GM19035 (cell line): ENCODE data around the gene WSCD2.

Source experiments
- ATAC-seq: cut with Tn5 transposase; IDR thresholded peaks from one replicate; pipeline ENCODE4 v1.9.1; 2021; ENCODE audit not compliant: unreplicated experiment

Gene WSCD2

GRCh38 chr12:108231909-108232434, 102.9 kb downstream of the WSCD2 start:
- ATAC-seq = no peak

GRCh38 chr12:108232565-108232964, 103.5 kb downstream of the WSCD2 start:
- ATAC-seq = no peak

- ATAC-seq = no peak
These were observed 105.1 kb downstream of the WSCD2 start for GRCh38 chr12:108234158-108234557.

GRCh38 chr12:108235197-108235984, 106.3 kb downstream of the WSCD2 start:
- no peak for ATAC-seq

- ATAC-seq = no peak
These were observed 106.8 kb downstream of the WSCD2 start for GRCh38 chr12:108235985-108236263.

GRCh38 chr12:108236366-108236765, 107.3 kb downstream of the WSCD2 start:
- no peak for ATAC-seq

GRCh38 chr12:108237272-108237671, 108.2 kb downstream of the WSCD2 start:
- ATAC-seq = no peak

- no peak for ATAC-seq
These were observed 109.4 kb downstream of the WSCD2 start for GRCh38 chr12:108238474-108238873.

- no peak for ATAC-seq
These were observed 110.3 kb downstream of the WSCD2 start for GRCh38 chr12:108239378-108239777.

DNA sequence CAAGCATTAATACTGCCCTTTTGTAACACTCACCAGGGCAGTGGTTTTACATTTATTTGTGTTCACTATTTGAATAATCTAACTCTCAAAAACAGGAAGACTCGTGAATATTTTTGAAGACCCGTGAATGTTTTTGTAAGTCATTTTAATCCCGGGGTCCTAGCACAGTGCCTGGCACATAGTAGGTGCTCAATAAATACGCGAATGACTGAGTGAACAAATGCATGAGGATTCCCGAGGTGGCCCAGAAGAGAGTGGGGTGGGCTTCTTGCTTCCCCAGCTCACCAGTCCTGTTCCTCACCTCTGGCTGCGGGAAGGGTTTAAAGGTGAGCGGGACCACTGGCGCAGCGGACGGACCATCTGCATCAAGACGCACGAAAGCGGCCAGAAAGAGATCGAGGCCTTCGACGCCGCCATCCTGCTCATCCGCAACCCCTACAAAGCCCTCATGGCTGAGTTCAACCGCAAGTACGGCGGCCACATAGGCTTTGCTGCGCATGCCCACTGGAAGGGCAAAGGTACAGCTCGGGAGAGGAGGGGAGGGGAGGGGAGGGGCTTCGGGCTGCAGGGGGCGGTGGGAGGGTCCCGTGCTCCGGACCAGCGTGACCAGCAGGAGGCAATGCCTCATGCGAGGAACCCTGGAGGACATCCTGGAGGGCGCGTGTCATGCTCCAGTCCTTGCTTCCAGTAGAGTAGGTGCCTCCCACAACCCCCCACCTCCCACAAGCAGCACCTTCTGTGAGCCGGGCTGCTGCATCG, 111.1 kb downstream of the WSCD2 start:
- no peak for ATAC-seq

- no peak for ATAC-seq
These were observed 111.8 kb downstream of the WSCD2 start for GRCh38 chr12:108240928-108241327.

DNA sequence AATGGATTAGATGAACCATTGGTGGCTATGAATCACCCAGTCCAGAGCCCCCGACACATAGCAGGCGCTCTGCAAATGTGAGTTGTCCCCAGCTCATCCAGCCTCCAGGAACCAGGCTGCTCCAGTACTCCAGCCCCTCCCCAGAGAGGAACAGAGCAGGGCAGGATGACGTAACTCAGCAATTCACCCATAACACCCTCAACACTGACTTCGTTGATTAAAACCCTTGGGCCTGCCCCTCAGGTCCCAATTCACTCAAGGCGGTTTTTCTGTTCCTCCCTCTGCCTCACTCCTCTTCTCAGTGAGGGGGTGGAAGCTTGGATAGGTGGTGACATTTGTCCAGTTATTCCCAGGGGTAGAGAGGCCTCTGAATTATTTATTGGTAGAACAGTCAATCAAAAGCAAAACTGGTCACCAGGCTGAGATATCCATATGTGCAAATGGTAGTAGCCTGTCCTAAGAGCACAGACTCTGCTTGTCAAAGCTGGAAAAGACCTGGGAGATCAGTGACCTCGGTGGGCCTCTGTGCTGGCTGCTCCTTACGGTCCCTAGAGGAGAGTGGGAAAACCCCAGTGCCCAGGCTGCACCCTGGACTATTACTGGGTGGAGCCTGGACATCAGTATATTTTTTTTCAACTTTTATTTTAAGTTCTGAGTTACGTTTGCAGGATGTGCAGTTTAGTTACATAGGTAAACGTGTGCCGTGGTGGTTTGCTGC, 113.1 kb downstream of the WSCD2 start:
- no peak for ATAC-seq

DNA sequence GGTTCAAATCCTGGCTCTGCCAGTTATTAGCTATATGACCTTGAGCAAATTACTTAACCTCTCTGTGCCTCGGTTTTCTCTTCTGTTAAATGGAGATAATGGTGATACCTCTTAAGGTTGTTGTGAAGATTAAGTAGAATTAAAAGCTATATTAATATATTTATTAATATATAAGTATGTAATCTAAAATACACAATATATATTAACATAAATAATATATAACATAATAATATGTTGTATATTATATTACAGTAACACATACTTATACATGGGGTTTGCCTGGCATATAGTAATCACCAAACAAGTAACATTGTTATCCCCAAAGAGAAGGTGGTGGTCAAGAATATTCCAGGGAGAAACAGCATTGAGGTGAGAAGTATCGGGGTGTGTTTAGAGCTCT, 118.0 kb downstream of the WSCD2 start:
- no peak for ATAC-seq

- ATAC-seq = no peak
These were observed 118.9 kb downstream of the WSCD2 start for GRCh38 chr12:108248011-108248410.

DNA sequence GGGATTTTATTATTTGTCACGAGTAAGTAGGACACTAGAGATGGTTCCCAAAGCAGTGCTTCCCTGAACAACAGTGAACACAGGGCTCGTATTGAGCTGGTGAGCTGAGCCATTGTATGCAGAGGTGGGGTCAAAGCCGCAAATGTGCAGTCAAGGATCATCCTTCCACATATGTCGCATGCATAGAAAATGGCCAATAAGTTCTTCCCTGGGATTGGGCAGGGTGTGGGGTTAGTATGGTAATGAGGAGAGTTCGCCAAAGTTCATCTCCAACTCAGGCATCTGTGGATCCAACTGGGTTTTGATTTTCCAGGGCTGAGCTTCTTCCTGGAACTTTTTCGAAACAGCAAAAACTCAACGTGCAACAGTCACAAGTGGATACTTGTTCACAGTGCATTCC, 123.4 kb downstream of the WSCD2 start:
- no peak for ATAC-seq

GRCh38 chr12:108253540-108253939, 124.5 kb downstream of the WSCD2 start:
- ATAC-seq = no peak

GRCh38 chr12:108254030-108254429, 124.9 kb downstream of the WSCD2 start:
- no peak for ATAC-seq

GRCh38 chr12:108254517-108255251, 125.6 kb downstream of the WSCD2 start:
- no peak for ATAC-seq

DNA sequence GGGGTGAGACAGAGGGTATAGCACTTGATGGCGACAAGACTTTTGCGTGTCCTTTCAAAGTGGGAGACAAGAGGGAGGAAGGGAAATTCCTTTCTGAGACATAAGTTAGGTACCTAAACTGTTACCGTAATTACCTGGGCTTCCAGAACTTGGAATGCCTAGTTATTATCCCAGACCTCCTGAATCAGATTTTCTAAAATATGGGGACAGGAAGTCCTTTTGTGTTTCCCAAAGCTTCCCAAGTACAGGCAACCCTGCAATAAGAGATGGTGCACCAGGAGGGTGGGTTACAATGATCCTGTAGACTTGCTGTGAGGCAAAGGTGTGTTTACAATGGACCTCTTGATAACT, 126.1 kb downstream of the WSCD2 start:
- no peak for ATAC-seq

- ATAC-seq = no peak
These were observed 127.9 kb downstream of the WSCD2 start for GRCh38 chr12:108257004-108257403.

- ATAC-seq = no peak
These were observed 128.6 kb downstream of the WSCD2 start for GRCh38 chr12:108257610-108258106.
